Measurements from ENCODE around the gene ATXN7L3B.

DNA sequence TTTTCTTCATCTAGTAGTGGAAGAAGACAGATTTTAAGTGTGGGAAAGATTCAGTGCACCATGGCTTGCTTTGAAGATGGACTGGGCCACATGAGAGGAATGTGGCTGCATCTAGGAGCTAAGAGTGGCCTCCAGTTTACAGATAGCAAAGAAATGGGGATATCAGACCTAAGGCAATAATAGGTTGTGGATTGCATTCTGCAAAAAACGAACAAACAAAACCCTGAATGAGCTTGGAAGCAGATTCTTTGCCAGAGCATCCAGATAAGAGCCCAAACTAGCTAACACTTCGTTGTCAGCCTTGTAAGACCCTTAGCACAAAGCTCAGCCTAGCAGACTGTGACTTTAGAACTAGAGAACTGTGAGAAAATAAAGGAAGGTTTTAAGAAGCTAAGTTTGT lies 9.6 kb downstream of the ATXN7L3B start:
- TF ChIP-seq, protein P1, sequence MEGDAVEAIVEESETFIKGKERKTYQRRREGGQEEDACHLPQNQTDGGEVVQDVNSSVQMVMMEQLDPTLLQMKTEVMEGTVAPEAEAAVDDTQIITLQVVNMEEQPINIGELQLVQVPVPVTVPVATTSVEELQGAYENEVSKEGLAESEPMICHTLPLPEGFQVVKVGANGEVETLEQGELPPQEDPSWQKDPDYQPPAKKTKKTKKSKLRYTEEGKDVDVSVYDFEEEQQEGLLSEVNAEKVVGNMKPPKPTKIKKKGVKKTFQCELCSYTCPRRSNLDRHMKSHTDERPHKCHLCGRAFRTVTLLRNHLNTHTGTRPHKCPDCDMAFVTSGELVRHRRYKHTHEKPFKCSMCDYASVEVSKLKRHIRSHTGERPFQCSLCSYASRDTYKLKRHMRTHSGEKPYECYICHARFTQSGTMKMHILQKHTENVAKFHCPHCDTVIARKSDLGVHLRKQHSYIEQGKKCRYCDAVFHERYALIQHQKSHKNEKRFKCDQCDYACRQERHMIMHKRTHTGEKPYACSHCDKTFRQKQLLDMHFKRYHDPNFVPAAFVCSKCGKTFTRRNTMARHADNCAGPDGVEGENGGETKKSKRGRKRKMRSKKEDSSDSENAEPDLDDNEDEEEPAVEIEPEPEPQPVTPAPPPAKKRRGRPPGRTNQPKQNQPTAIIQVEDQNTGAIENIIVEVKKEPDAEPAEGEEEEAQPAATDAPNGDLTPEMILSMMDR (IDR thresholded peaks at IDR 0.05), result no peak
- TF ChIP-seq POLR2A (IDR thresholded peaks at IDR 0.05), result no peak

All from esophagus squamous epithelium (tissue), 4 donors.